ENCODE data around the gene TNS3. TPM values are rescaled to one million over a fixed set of nuclear protein-coding genes. Genes with fewer than 3 reads are reported as not detected.

Gene TNS3
- polyA plus RNA-seq, 1 donor = 66.7 TPM

- no peak for DNase-seq
- Histone ChIP-seq H3K36me3 (ENCODE audit: control insufficient read depth, insufficient read depth, low read length) (peaks cover 54% of the 10 kb centered on the region), H3K4me3 (ENCODE audit: low read length) (no peak overlapping the region), H3K4me1 (ENCODE audit: control insufficient read depth, insufficient read depth, low read length) (peaks cover 31% of the 10 kb centered on the region), H3K27ac (ENCODE audit: low read length) (no peak overlapping the region), H3K27me3 (ENCODE audit: control insufficient read depth, insufficient read depth, low read length) (no peaks in the 10 kb centered on the region), H3K9me3 (ENCODE audit: control insufficient read depth, low read depth, low read length) (no peaks in the 10 kb centered on the region)
- WGBS (ENCODE audit: insufficient coverage, low lambda C conversion rate) = no CpG with 5 or more reads among the region's 11 CpGs
Observed at GRCh38 chr7:47360301-47360900, 221.5 kb downstream of the TNS3 start.

- no peaks in the 10 kb centered on the region for H3K9me3 ChIP-seq (ENCODE audit: control insufficient read depth, low read depth, low read length)
- DNase-seq = no peak
- H3K27me3 ChIP-seq (ENCODE audit: control insufficient read depth, insufficient read depth, low read length) = no peaks in the 10 kb centered on the region
- peaks cover 45% of the 10 kb centered on the region for H3K36me3 ChIP-seq (ENCODE audit: control insufficient read depth, insufficient read depth, low read length)
- H3K27ac ChIP-seq (ENCODE audit: low read length) = no peak overlapping the region
- 100% methylated on average over 1 of the region's 8 CpGs for WGBS (ENCODE audit: insufficient coverage, low lambda C conversion rate)
- H3K4me1 ChIP-seq (ENCODE audit: control insufficient read depth, insufficient read depth, low read length) = peaks cover 42% of the 10 kb centered on the region
- no peak overlapping the region for H3K4me3 ChIP-seq (ENCODE audit: low read length)
Observed at GRCh38 chr7:47358944-47359588, 222.8 kb downstream of the TNS3 start.

- no peaks in the 10 kb centered on the region for H3K27me3 ChIP-seq (ENCODE audit: control insufficient read depth, insufficient read depth, low read length)
- no peak overlapping the region for H3K4me3 ChIP-seq (ENCODE audit: low read length)
- H3K4me1 ChIP-seq (ENCODE audit: control insufficient read depth, insufficient read depth, low read length) = peaks cover 49% of the 10 kb centered on the region
- H3K9me3 ChIP-seq (ENCODE audit: control insufficient read depth, low read depth, low read length) = no peaks in the 10 kb centered on the region
- H3K27ac ChIP-seq (ENCODE audit: low read length) = peak overlapping the region; percentile 87
- WGBS (ENCODE audit: insufficient coverage, low lambda C conversion rate) = no CpG with 5 or more reads among the region's 14 CpGs
- peaks cover 39% of the 10 kb centered on the region for H3K36me3 ChIP-seq (ENCODE audit: control insufficient read depth, insufficient read depth, low read length)
- DNase-seq = no peak
Observed at GRCh38 chr7:47358357-47358756, 223.6 kb downstream of the TNS3 start.

GRCh38 chr7:47357863-47358262, 224.0 kb downstream of the TNS3 start:
- 71% methylated on average over 1 of the region's 7 CpGs for WGBS (ENCODE audit: insufficient coverage, low lambda C conversion rate)
- Histone ChIP-seq H3K4me3 (ENCODE audit: low read length) (no peak overlapping the region), H3K27me3 (ENCODE audit: control insufficient read depth, insufficient read depth, low read length) (no peaks in the 10 kb centered on the region), H3K9me3 (ENCODE audit: control insufficient read depth, low read depth, low read length) (no peaks in the 10 kb centered on the region), H3K36me3 (ENCODE audit: control insufficient read depth, insufficient read depth, low read length) (peaks cover 40% of the 10 kb centered on the region), H3K4me1 (ENCODE audit: control insufficient read depth, insufficient read depth, low read length) (peaks cover 49% of the 10 kb centered on the region), H3K27ac (ENCODE audit: low read length) (peak overlapping the region; percentile 87)
- peak in 1 of 2 donors; percentile 35 for DNase-seq

- no peaks in the 10 kb centered on the region for H3K27me3 ChIP-seq (ENCODE audit: control insufficient read depth, insufficient read depth, low read length)
- H3K9me3 ChIP-seq (ENCODE audit: control insufficient read depth, low read depth, low read length) = no peaks in the 10 kb centered on the region
- peak; percentile 51 to 84 for DNase-seq
- WGBS (ENCODE audit: insufficient coverage, low lambda C conversion rate) = no CpG with 5 or more reads among the region's 10 CpGs
- peaks cover 44% of the 10 kb centered on the region for H3K36me3 ChIP-seq (ENCODE audit: control insufficient read depth, insufficient read depth, low read length)
- no peak overlapping the region for H3K4me3 ChIP-seq (ENCODE audit: low read length)
- H3K27ac ChIP-seq (ENCODE audit: low read length) = peak overlapping the region; percentile 87
- peaks cover 49% of the 10 kb centered on the region for H3K4me1 ChIP-seq (ENCODE audit: control insufficient read depth, insufficient read depth, low read length)
Observed at GRCh38 chr7:47357361-47357760, 224.6 kb downstream of the TNS3 start.

- Histone ChIP-seq H3K27ac (ENCODE audit: low read length) (peak overlapping the region; percentile 87), H3K27me3 (ENCODE audit: control insufficient read depth, insufficient read depth, low read length) (no peaks in the 10 kb centered on the region), H3K36me3 (ENCODE audit: control insufficient read depth, insufficient read depth, low read length) (peaks cover 39% of the 10 kb centered on the region), H3K4me1 (ENCODE audit: control insufficient read depth, insufficient read depth, low read length) (peaks cover 49% of the 10 kb centered on the region), H3K9me3 (ENCODE audit: control insufficient read depth, low read depth, low read length) (no peaks in the 10 kb centered on the region), H3K4me3 (ENCODE audit: low read length) (no peak overlapping the region)
- 100% methylated on average over 1 of the region's 5 CpGs for WGBS (ENCODE audit: insufficient coverage, low lambda C conversion rate)
- no peak for DNase-seq
Observed at GRCh38 chr7:47356261-47356660, 225.7 kb downstream of the TNS3 start.

- H3K27ac ChIP-seq (ENCODE audit: low read length) = peak overlapping the region; percentile 87
- H3K27me3 ChIP-seq (ENCODE audit: control insufficient read depth, insufficient read depth, low read length) = no peaks in the 10 kb centered on the region
- WGBS (ENCODE audit: insufficient coverage, low lambda C conversion rate) = no CpG with 5 or more reads among the region's 5 CpGs
- DNase-seq = no peak
- peaks cover 37% of the 10 kb centered on the region for H3K36me3 ChIP-seq (ENCODE audit: control insufficient read depth, insufficient read depth, low read length)
- H3K9me3 ChIP-seq (ENCODE audit: control insufficient read depth, low read depth, low read length) = no peaks in the 10 kb centered on the region
- H3K4me1 ChIP-seq (ENCODE audit: control insufficient read depth, insufficient read depth, low read length) = peaks cover 49% of the 10 kb centered on the region
- H3K4me3 ChIP-seq (ENCODE audit: low read length) = no peak overlapping the region
Observed at GRCh38 chr7:47355684-47356083, 226.2 kb downstream of the TNS3 start.

- DNase-seq = peak; percentile 96 to 99
- H3K27ac ChIP-seq (ENCODE audit: low read length) = peak overlapping the region; percentile 87
- H3K9me3 ChIP-seq (ENCODE audit: control insufficient read depth, low read depth, low read length) = no peaks in the 10 kb centered on the region
- WGBS (ENCODE audit: insufficient coverage, low lambda C conversion rate) = no CpG with 5 or more reads among the region's 22 CpGs
- H3K4me1 ChIP-seq (ENCODE audit: control insufficient read depth, insufficient read depth, low read length) = peaks cover 49% of the 10 kb centered on the region
- H3K4me3 ChIP-seq (ENCODE audit: low read length) = no peak overlapping the region
- no peaks in the 10 kb centered on the region for H3K27me3 ChIP-seq (ENCODE audit: control insufficient read depth, insufficient read depth, low read length)
- H3K36me3 ChIP-seq (ENCODE audit: control insufficient read depth, insufficient read depth, low read length) = peaks cover 30% of the 10 kb centered on the region
Observed at GRCh38 chr7:47354831-47355541, 226.9 kb downstream of the TNS3 start.

GRCh38 chr7:47354071-47354470, 227.8 kb downstream of the TNS3 start:
- peaks cover 49% of the 10 kb centered on the region for H3K4me1 ChIP-seq (ENCODE audit: control insufficient read depth, insufficient read depth, low read length)
- DNase-seq = no peak
- H3K27ac ChIP-seq (ENCODE audit: low read length) = peak overlapping the region; percentile 72
- H3K27me3 ChIP-seq (ENCODE audit: control insufficient read depth, insufficient read depth, low read length) = no peaks in the 10 kb centered on the region
- no peak overlapping the region for H3K4me3 ChIP-seq (ENCODE audit: low read length)
- H3K9me3 ChIP-seq (ENCODE audit: control insufficient read depth, low read depth, low read length) = no peaks in the 10 kb centered on the region
- peaks cover 30% of the 10 kb centered on the region for H3K36me3 ChIP-seq (ENCODE audit: control insufficient read depth, insufficient read depth, low read length)
- no CpG with 5 or more reads among the region's 4 CpGs for WGBS (ENCODE audit: insufficient coverage, low lambda C conversion rate)

- H3K36me3 ChIP-seq (ENCODE audit: control insufficient read depth, insufficient read depth, low read length) = peaks cover 35% of the 10 kb centered on the region
- H3K4me1 ChIP-seq (ENCODE audit: control insufficient read depth, insufficient read depth, low read length) = peaks cover 38% of the 10 kb centered on the region
- no CpG with 5 or more reads among the region's 8 CpGs for WGBS (ENCODE audit: insufficient coverage, low lambda C conversion rate)
- no peaks in the 10 kb centered on the region for H3K9me3 ChIP-seq (ENCODE audit: control insufficient read depth, low read depth, low read length)
- no peaks in the 10 kb centered on the region for H3K27me3 ChIP-seq (ENCODE audit: control insufficient read depth, insufficient read depth, low read length)
- no peak overlapping the region for H3K27ac ChIP-seq (ENCODE audit: low read length)
- no peak overlapping the region for H3K4me3 ChIP-seq (ENCODE audit: low read length)
- no peak for DNase-seq
Observed at GRCh38 chr7:47352394-47352968, 229.4 kb downstream of the TNS3 start.

Measured in large intestine (tissue), 3 donors.